ENCODE results near the gene CDHR5.

DNA sequence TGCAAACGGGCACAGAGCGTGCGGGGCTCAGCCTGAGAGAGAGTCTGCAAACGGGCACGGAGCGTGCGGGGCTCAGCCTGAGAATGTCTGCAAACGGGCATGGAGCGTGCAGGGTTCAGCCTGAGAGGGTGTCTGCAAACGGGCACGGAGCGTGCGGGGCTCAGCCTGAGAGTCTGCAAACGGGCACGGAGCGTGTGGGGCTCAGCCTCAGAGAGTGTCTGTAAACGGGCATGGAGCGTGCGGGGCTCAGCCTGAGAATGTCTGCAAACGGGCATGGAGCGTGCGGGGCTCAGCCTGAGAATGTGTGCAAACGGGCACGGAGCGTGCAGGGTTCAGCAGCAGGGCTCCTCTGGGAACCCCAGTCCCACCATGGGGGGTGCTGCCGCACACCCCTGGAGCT is 35.0 kb downstream of the CDHR5 start:
- no peak for TF ChIP-seq EZH2 (IDR thresholded peaks at IDR 0.05)
- TF ChIP-seq, protein P1, sequence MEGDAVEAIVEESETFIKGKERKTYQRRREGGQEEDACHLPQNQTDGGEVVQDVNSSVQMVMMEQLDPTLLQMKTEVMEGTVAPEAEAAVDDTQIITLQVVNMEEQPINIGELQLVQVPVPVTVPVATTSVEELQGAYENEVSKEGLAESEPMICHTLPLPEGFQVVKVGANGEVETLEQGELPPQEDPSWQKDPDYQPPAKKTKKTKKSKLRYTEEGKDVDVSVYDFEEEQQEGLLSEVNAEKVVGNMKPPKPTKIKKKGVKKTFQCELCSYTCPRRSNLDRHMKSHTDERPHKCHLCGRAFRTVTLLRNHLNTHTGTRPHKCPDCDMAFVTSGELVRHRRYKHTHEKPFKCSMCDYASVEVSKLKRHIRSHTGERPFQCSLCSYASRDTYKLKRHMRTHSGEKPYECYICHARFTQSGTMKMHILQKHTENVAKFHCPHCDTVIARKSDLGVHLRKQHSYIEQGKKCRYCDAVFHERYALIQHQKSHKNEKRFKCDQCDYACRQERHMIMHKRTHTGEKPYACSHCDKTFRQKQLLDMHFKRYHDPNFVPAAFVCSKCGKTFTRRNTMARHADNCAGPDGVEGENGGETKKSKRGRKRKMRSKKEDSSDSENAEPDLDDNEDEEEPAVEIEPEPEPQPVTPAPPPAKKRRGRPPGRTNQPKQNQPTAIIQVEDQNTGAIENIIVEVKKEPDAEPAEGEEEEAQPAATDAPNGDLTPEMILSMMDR (IDR thresholded peaks at IDR 0.05): no peak
